HCT116 (cell line): ENCODE results near the gene CEP120. TPM values are rescaled to one million over a fixed set of nuclear protein-coding genes. Genes with fewer than 3 reads are reported as not detected.

ENCODE experiments used
- ATAC-seq: fragments of 200-7000 bp; cut with Tn5 transposase; 2 replicates; pipeline ENCODE4 v1.9.1; 2020; ENCODE audit warnings: mild to moderate bottlenecking, moderate library complexity
- BruUV-seq: library from RNA; stranded (reverse); fragments of 400-500 nt; replicated peaks from 2 replicates; lab custom pipeline; 2021; lab: Mats Ljungman, UMichigan
- CTCF ChIA-PET: fragments of 300-600 bp; sonication (Branson Sonifier 250); formaldehyde crosslinking; loops from one replicate; lab custom pipeline; 2021; ENCODE audit warnings: antibody characterized with exemption; lab: Charles Lee
- POLR2A ChIA-PET: fragments of 300-600, 350-600 bp; sonication (Branson Sonifier 250); formaldehyde crosslinking; loops from one replicate; lab custom pipeline; 2021; ENCODE audit warnings: antibody characterized with exemption; lab: Charles Lee
- RAD21 ChIA-PET, 2 experiments: fragments of 300-600 bp; sonication (Branson Sonifier 250); formaldehyde crosslinking; loops; one replicate each; lab custom pipeline; 2023; ENCODE audit warnings: low total read pairs in 2 of 2; ENCODE audit not compliant: uncharacterized antibody in 2 of 2, unreplicated experiment in 2 of 2, low non-redundant PET in 1 of 2; lab: Charles Lee
- DNase-seq: peaks from one replicate; pipeline ENCODE4 v3.0.0-alpha.2; 2010; ENCODE audit warnings: low read depth, low spot score
- H2AFZ ChIP-seq: fragments of 200-600 bp; shearing (Covaris generic), sonication (generic); 2 replicates; pipeline ENCODE4 v1.6.1; 2017; ENCODE audit warnings: low read depth, mixed run types, mixed read lengths, antibody characterized with exemption, low read length; ENCODE audit not compliant: poor library complexity, severe bottlenecking
- H3K27ac ChIP-seq: 2 replicates; pipeline ENCODE4 v1.5.1; 2012; ENCODE audit warnings: low read depth, low read length
- H3K27me3 ChIP-seq: fragments of 200-600 bp; sonication (generic); 2 replicates; pipeline ENCODE4 v1.6.1; 2016; ENCODE audit warnings: mixed run types, low read length, mixed read lengths; ENCODE audit not compliant: insufficient read depth
- H3K36me3 ChIP-seq, 2 experiments: fragments of 200-500 bp in 1 of 2; fragments of 200-600 bp in 1 of 2; sonication (Bioruptor generic) in 1 of 2; sonication (generic) in 1 of 2; 2 replicates each; pipeline versions ENCODE4 v1.5.1 to v1.6.1; 2014 to 2016; ENCODE audit warnings: low read length in 2 of 2, inconsistent platforms in 1 of 2, mixed read lengths in 1 of 2, mixed run types in 1 of 2; ENCODE audit not compliant: insufficient read depth in 2 of 2, control insufficient read depth in 1 of 2
- H3K4me1 ChIP-seq, 2 experiments: fragments of 200-600 bp in 1 of 2; sonication (generic) in 1 of 2; 2 replicates each; pipeline versions ENCODE4 v1.5.1 to v1.6.1; 2012 to 2017; ENCODE audit warnings: low read length in 2 of 2, inconsistent platforms in 1 of 2, mild to moderate bottlenecking in 1 of 2, mixed read lengths in 1 of 2, mixed run types in 1 of 2, moderate library complexity in 1 of 2; ENCODE audit not compliant: insufficient read depth in 2 of 2, control insufficient read depth in 1 of 2
- H3K4me2 ChIP-seq: fragments of 200-600 bp; sonication (generic); 2 replicates; pipeline ENCODE4 v1.6.1; 2017; ENCODE audit warnings: mixed run types, low read length, mixed read lengths
- H3K4me3 ChIP-seq, 2 experiments: fragments of 200-600 bp in 1 of 2; sonication (generic) in 1 of 2; replicated peaks in 1 of 2; 2 replicates each; pipeline ENCODE4 v1.5.1; 2011 to 2016; ENCODE audit warnings: low read length in 2 of 2, control low read depth in 1 of 2, low read depth in 1 of 2, mild to moderate bottlenecking in 1 of 2, mixed read lengths in 1 of 2, mixed run types in 1 of 2
- H3K79me2 ChIP-seq: fragments of 200-600 bp; sonication (generic); 2 replicates; pipeline ENCODE4 v1.6.1; 2017; ENCODE audit warnings: mild to moderate bottlenecking, mixed run types, low read length, moderate library complexity, mixed read lengths; ENCODE audit not compliant: insufficient read depth
- H3K9ac ChIP-seq: fragments of 200-600 bp; sonication (generic); 2 replicates; pipeline ENCODE4 v1.6.1; 2016; ENCODE audit warnings: low read length, mixed read lengths
- H3K9me2 ChIP-seq: fragments of 200-600 bp; sonication (generic), shearing (Covaris generic); 2 replicates; pipeline ENCODE4 v1.6.1; 2017; ENCODE audit warnings: mixed run types, mild to moderate bottlenecking, moderate library complexity; ENCODE audit not compliant: insufficient read depth
- H3K9me3 ChIP-seq, 2 experiments: fragments of 200-500 bp in 1 of 2; fragments of 200-600 bp in 1 of 2; sonication (Bioruptor generic) in 1 of 2; sonication (generic) in 1 of 2; 2 replicates each; pipeline ENCODE4 v1.6.1; 2014 to 2017; ENCODE audit warnings: low read length in 2 of 2, mixed read lengths in 2 of 2, inconsistent platforms in 1 of 2, low read depth in 1 of 2, mild to moderate bottlenecking in 1 of 2, mixed run types in 1 of 2, moderate library complexity in 1 of 2; ENCODE audit not compliant: control insufficient read depth in 1 of 2, insufficient read depth in 1 of 2
- H4K20me1 ChIP-seq: fragments of 200-600 bp; sonication (generic), shearing (Covaris generic); 2 replicates; pipeline ENCODE4 v1.6.1; 2017; ENCODE audit warnings: mixed run types, mild to moderate bottlenecking, moderate library complexity; ENCODE audit not compliant: insufficient read depth
- EGR1 ChIP-seq: IDR thresholded peaks from 2 replicates; pipeline ENCODE4 v1.6.1; 2012; ENCODE audit warnings: low read depth
- ELF1 ChIP-seq: IDR thresholded peaks from 2 replicates; pipeline ENCODE4 v1.6.1; 2012; ENCODE audit warnings: low read depth, borderline replicate concordance
- EZH2 ChIP-seq: fragments of 200-600 bp; sonication (generic); IDR thresholded peaks from 2 replicates; pipeline ENCODE4 v1.6.1; 2017; ENCODE audit warnings: antibody characterized with exemption, mixed run types
- SIN3A ChIP-seq: IDR thresholded peaks from 2 replicates; pipeline ENCODE4 v1.6.1; 2012; ENCODE audit warnings: low read depth
- SP1 ChIP-seq: IDR thresholded peaks from 2 replicates; pipeline ENCODE4 v1.6.1; 2012; ENCODE audit warnings: low read depth
- TCF7L2 ChIP-seq: IDR thresholded peaks from 2 replicates; pipeline ENCODE4 v1.7.0; 2011; ENCODE audit warnings: borderline replicate concordance, inconsistent platforms; ENCODE audit not compliant: insufficient read depth, insufficient read length; ENCODE audit errors: extremely low read depth
- YY1 ChIP-seq: IDR thresholded peaks from 2 replicates; pipeline ENCODE4 v1.6.1; 2011; ENCODE audit warnings: low read length, low read depth, moderate library complexity, mild to moderate bottlenecking; ENCODE audit not compliant: insufficient replicate concordance; ENCODE audit errors: extremely low read depth
- intact Hi-C: fragments of 100-400 bp; cut with micrococcal nuclease; formaldehyde crosslinking; loops from 2 replicates; pipeline ENCODE4 v1.10.0; 2022
- total RNA-seq: library from RNA; stranded (reverse); gene quantifications from one replicate; pipeline ENCODE4 v1.2.1, GENCODE V29; 2021; ENCODE audit not compliant: unreplicated experiment
- TF ChIP-seq, protein P1 (sequence below), 3 experiments: fragments of 200-600 bp in 1 of 3; sonication (generic) in 1 of 3; IDR thresholded peaks in 2 of 3; conservative IDR thresholded peaks in 1 of 3; 2 replicates each; pipeline ENCODE4 v1.5.1; 2012 to 2017; ENCODE audit warnings: low read depth in 2 of 3, low read length in 2 of 3, antibody characterized with exemption in 1 of 3, borderline replicate concordance in 1 of 3, control low read depth in 1 of 3, mild to moderate bottlenecking in 1 of 3, mixed read lengths in 1 of 3, mixed run types in 1 of 3, moderate library complexity in 1 of 3; ENCODE audit not compliant: insufficient read depth in 1 of 3

CEP120 gene
- total RNA-seq, 1 experiment from 2014 or later = 30.2 TPM

DNA sequence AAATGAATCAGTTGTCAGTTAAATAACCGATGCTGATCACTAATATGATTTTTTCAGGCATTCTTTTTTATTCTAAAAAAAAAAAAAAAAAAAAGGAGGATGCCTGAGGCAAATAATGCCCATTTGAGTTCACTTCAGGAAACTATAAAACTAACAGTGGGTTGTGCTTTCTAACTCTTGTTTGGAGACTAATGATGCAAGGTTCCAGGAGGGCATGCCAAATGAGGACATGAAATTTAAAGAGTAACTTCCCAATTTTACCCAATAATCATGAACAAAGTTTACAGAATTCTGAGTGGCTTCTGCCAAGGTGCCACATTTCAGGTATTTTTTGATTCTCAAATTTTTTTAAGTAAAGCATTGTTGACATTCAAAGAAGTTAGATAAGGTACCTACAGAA, 41.0 kb downstream of the CEP120 start:
- H3K27ac ChIP-seq = no peak overlapping the region
- H3K4me2 ChIP-seq = no peak overlapping the region
- H3K4me1 ChIP-seq = no peaks in the 10 kb centered on the region
- H3K36me3 ChIP-seq = peaks cover 5 to 9% of the 10 kb centered on the region in 2 experiments; a peak in 2 of 4 replicates
- no peaks in the 10 kb centered on the region for H3K79me2 ChIP-seq
- BruUV-seq = no TSS peak
- H3K4me3 ChIP-seq = no peak overlapping the region
- TF ChIP-seq SIN3A (no peak), ELF1 (no peak), EGR1 (no peak), YY1 (no peak), SP1 (no peak), TCF7L2 (no peak), EZH2 (no peak)
- TF ChIP-seq, protein P1, sequence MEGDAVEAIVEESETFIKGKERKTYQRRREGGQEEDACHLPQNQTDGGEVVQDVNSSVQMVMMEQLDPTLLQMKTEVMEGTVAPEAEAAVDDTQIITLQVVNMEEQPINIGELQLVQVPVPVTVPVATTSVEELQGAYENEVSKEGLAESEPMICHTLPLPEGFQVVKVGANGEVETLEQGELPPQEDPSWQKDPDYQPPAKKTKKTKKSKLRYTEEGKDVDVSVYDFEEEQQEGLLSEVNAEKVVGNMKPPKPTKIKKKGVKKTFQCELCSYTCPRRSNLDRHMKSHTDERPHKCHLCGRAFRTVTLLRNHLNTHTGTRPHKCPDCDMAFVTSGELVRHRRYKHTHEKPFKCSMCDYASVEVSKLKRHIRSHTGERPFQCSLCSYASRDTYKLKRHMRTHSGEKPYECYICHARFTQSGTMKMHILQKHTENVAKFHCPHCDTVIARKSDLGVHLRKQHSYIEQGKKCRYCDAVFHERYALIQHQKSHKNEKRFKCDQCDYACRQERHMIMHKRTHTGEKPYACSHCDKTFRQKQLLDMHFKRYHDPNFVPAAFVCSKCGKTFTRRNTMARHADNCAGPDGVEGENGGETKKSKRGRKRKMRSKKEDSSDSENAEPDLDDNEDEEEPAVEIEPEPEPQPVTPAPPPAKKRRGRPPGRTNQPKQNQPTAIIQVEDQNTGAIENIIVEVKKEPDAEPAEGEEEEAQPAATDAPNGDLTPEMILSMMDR (IDR thresholded peaks at IDR 0.05 in 2 of 3, conservative IDR thresholded peaks at IDR 0.05 in 1 of 3; ENCODE audit: borderline replicate concordance in 1 of 3, insufficient read depth in 1 of 3, low read depth in 2 of 3, low read length in 2 of 3) = no peak
- H3K9me3 ChIP-seq = no peaks in the 10 kb centered on the region
- ChIA-PET CTCF (interaction anchor here (2.0 kb wide), 1 partner anchor 11 kb away, joined by 9 read pairs; no protein-coding TSS in a partner anchor), RAD21 (no interaction called here), POLR2A (no interaction called here)
- no peak overlapping the region for H3K9ac ChIP-seq
- no peak for ATAC-seq
- DNase-seq = no peak
- H4K20me1 ChIP-seq = no peaks in the 10 kb centered on the region
- intact Hi-C loops = no loop called here
- no peaks in the 10 kb centered on the region for H3K27me3 ChIP-seq
- H3K9me2 ChIP-seq = no peaks in the 10 kb centered on the region
- H2AFZ ChIP-seq = no peak overlapping the region
